SK-N-SH (cell line): Measurements from ENCODE around the gene TOGARAM2.

Experiments used
- MXI1 ChIP-seq: IDR thresholded peaks from 2 replicates; pipeline ENCODE4 v1.6.1; 2012; ENCODE audit warnings: mild to moderate bottlenecking, low read depth, low read length, improper control_type of control experiment
- NRF1 ChIP-seq: IDR thresholded peaks from 2 replicates; pipeline ENCODE4 v1.6.1; 2012; ENCODE audit warnings: low read depth, mild to moderate bottlenecking, low read length
- POLR2AphosphoS5 ChIP-seq: IDR thresholded peaks from 2 replicates; pipeline ENCODE4 v1.6.1; 2012; ENCODE audit warnings: low read depth, low read length
- RAD21 ChIP-seq: IDR thresholded peaks from 2 replicates; pipeline ENCODE4 v1.6.1; 2012; ENCODE audit warnings: mild to moderate bottlenecking, low read length
- SMC3 ChIP-seq: IDR thresholded peaks from 2 replicates; pipeline ENCODE4 v1.6.1; 2012; ENCODE audit warnings: low read depth, low read length, improper control_type of control experiment
- TF ChIP-seq, protein P1 (sequence below): fragments of 200-600 bp; sonication (generic); IDR thresholded peaks from 2 replicates; pipeline ENCODE4 v1.6.1; 2017; ENCODE audit warnings: antibody characterized with exemption, mild to moderate bottlenecking, moderate library complexity
- TF ChIP-seq, protein P2 (sequence below): IDR thresholded peaks from 2 replicates; pipeline ENCODE4; 2012

DNA sequence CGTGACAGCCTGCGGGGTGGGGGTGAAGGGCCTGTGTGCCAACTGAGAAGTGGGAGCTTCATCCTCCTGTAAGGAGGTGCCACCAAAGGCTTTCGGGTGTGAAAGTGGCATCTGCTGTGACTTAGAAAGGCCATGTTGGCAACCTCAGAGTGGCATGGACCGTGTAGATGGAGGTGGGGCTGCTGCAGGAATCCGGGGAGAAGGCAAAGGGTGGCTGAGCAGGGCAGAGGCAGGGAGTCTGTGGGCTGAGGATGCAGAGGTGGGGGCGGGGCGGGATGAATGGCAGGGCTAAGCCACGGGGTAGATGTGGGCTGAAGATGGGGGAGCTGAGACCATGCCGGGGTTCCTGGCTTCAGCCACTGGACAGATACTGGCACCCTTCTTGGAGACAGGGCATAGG lies 28.2 kb downstream of the TOGARAM2 start:
- TF ChIP-seq, protein P1, sequence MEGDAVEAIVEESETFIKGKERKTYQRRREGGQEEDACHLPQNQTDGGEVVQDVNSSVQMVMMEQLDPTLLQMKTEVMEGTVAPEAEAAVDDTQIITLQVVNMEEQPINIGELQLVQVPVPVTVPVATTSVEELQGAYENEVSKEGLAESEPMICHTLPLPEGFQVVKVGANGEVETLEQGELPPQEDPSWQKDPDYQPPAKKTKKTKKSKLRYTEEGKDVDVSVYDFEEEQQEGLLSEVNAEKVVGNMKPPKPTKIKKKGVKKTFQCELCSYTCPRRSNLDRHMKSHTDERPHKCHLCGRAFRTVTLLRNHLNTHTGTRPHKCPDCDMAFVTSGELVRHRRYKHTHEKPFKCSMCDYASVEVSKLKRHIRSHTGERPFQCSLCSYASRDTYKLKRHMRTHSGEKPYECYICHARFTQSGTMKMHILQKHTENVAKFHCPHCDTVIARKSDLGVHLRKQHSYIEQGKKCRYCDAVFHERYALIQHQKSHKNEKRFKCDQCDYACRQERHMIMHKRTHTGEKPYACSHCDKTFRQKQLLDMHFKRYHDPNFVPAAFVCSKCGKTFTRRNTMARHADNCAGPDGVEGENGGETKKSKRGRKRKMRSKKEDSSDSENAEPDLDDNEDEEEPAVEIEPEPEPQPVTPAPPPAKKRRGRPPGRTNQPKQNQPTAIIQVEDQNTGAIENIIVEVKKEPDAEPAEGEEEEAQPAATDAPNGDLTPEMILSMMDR, result no peak
- TF ChIP-seq RAD21, result no peak
- TF ChIP-seq, protein P2, sequence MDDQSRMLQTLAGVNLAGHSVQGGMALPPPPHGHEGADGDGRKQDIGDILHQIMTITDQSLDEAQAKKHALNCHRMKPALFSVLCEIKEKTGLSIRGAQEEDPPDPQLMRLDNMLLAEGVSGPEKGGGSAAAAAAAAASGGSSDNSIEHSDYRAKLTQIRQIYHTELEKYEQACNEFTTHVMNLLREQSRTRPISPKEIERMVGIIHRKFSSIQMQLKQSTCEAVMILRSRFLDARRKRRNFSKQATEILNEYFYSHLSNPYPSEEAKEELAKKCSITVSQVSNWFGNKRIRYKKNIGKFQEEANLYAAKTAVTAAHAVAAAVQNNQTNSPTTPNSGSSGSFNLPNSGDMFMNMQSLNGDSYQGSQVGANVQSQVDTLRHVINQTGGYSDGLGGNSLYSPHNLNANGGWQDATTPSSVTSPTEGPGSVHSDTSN, result no peak
- no peak for TF ChIP-seq NRF1
- no peak for TF ChIP-seq POLR2AphosphoS5
- no peak for TF ChIP-seq MXI1
- TF ChIP-seq SMC3, result no peak
